Activated T-helper 17 cell treated with anti-CD3 and anti-CD28 coated beads, Interleukin-2, amount 50 U/mL, for 72 hours (primary cell): Measurements from ENCODE around the gene NPR2. TPM values are rescaled to one million over a fixed set of nuclear protein-coding genes. Genes with fewer than 3 reads are reported as not detected.

Source experiments
- ATAC-seq: fragments of 150-1000 bp; cut with Tn5 transposase; replicated peaks from 2 replicates; pipeline ENCODE4 v1.10.0; 2021; ENCODE audit warnings: mild to moderate bottlenecking, moderate library complexity
- H3K27ac Mint-ChIP-seq: one replicate; pipeline ENCODE4 v1.8.0; 2022; ENCODE audit warnings: mixed read lengths
- H3K27me3 Mint-ChIP-seq: one replicate; pipeline ENCODE4 v1.8.0; 2022; ENCODE audit warnings: mixed read lengths
- H3K36me3 Mint-ChIP-seq: one replicate; pipeline ENCODE4 v1.8.0; 2022; ENCODE audit warnings: low read depth, mild to moderate bottlenecking, mixed read lengths
- H3K4me1 Mint-ChIP-seq: one replicate; pipeline ENCODE4 v1.8.0; 2022; ENCODE audit warnings: mixed read lengths
- H3K4me3 Mint-ChIP-seq: one replicate; pipeline ENCODE4 v1.8.0; 2022; ENCODE audit warnings: mild to moderate bottlenecking, mixed read lengths
- H3K9me3 Mint-ChIP-seq: one replicate; pipeline ENCODE4 v1.8.0; 2022; ENCODE audit warnings: mixed read lengths
- total RNA-seq, 2 donors: library from RNA; stranded (reverse); gene quantifications; one replicate each; pipeline ENCODE4 v1.2.3, GENCODE V29; 2022

NPR2 gene
- total RNA-seq, result 10 to 100 TPM; 11.1 to 11.6 TPM

- peaks cover 31% of the 10 kb centered on the region for H3K36me3 Mint-ChIP-seq
- peak within 1 kb of the TSS; percentile 25 for H3K27ac Mint-ChIP-seq
- no peak for ATAC-seq
- H3K9me3 Mint-ChIP-seq, result no peaks in the 10 kb centered on the region
- H3K27me3 Mint-ChIP-seq, result no peaks in the 10 kb centered on the region
- H3K4me3 Mint-ChIP-seq, result no peak within 1 kb of the TSS
- H3K4me1 Mint-ChIP-seq, result peaks cover 10% of the 10 kb centered on the region
These were observed at the start of gene NPR2 for GRCh38 chr9:35791297-35791921. Gene NPR2 (plus strand): TSS chr9:35791591. CDS start chr9:35792409, 818 bp downstream.

- no peaks in the 10 kb centered on the region for H3K9me3 Mint-ChIP-seq
- ATAC-seq, result peak; percentile 79
- peak overlapping the region; percentile 82 for H3K27ac Mint-ChIP-seq
- H3K27me3 Mint-ChIP-seq, result no peaks in the 10 kb centered on the region
- peaks cover 28% of the 10 kb centered on the region for H3K4me1 Mint-ChIP-seq
- no peak overlapping the region for H3K4me3 Mint-ChIP-seq
- H3K36me3 Mint-ChIP-seq, result peaks cover 91% of the 10 kb centered on the region
These were observed 49.7 kb upstream of the NPR2 start for GRCh38 chr9:35741740-35742139.

GRCh38 chr9:35743452-35743851 is 47.9 kb upstream of the NPR2 start:
- H3K36me3 Mint-ChIP-seq, result peaks cover 83% of the 10 kb centered on the region
- no peaks in the 10 kb centered on the region for H3K9me3 Mint-ChIP-seq
- H3K4me1 Mint-ChIP-seq, result peaks cover 41% of the 10 kb centered on the region
- H3K27me3 Mint-ChIP-seq, result no peaks in the 10 kb centered on the region
- no peak for ATAC-seq
- no peak overlapping the region for H3K4me3 Mint-ChIP-seq
- H3K27ac Mint-ChIP-seq, result peak overlapping the region; percentile 29

GRCh38 chr9:35743880-35744518 is 47.4 kb upstream of the NPR2 start:
- peaks cover 77% of the 10 kb centered on the region for H3K36me3 Mint-ChIP-seq
- H3K9me3 Mint-ChIP-seq, result no peaks in the 10 kb centered on the region
- no peak overlapping the region for H3K4me3 Mint-ChIP-seq
- H3K27me3 Mint-ChIP-seq, result no peaks in the 10 kb centered on the region
- peak overlapping the region; percentile 29 for H3K27ac Mint-ChIP-seq
- H3K4me1 Mint-ChIP-seq, result peaks cover 41% of the 10 kb centered on the region
- ATAC-seq, result no peak

GRCh38 chr9:35745569-35745968 is 45.8 kb upstream of the NPR2 start:
- H3K27me3 Mint-ChIP-seq, result no peaks in the 10 kb centered on the region
- no peak for ATAC-seq
- H3K4me3 Mint-ChIP-seq, result peak overlapping the region; percentile 92
- H3K4me1 Mint-ChIP-seq, result peaks cover 47% of the 10 kb centered on the region
- peak overlapping the region; percentile 31 for H3K27ac Mint-ChIP-seq
- H3K9me3 Mint-ChIP-seq, result no peaks in the 10 kb centered on the region
- H3K36me3 Mint-ChIP-seq, result peaks cover 73% of the 10 kb centered on the region

GRCh38 chr9:35746583-35746982 is 44.8 kb upstream of the NPR2 start:
- H3K9me3 Mint-ChIP-seq, result no peaks in the 10 kb centered on the region
- peak overlapping the region; percentile 83 for H3K27ac Mint-ChIP-seq
- peak overlapping the region; percentile 92 for H3K4me3 Mint-ChIP-seq
- peaks cover 69% of the 10 kb centered on the region for H3K36me3 Mint-ChIP-seq
- H3K4me1 Mint-ChIP-seq, result peaks cover 46% of the 10 kb centered on the region
- H3K27me3 Mint-ChIP-seq, result no peaks in the 10 kb centered on the region
- ATAC-seq, result no peak

GRCh38 chr9:35748242-35748857 is 43.0 kb upstream of the NPR2 start:
- Mint-ChIP-seq H3K27ac (peak overlapping the region; percentile 83), H3K4me3 (peak overlapping the region; percentile 92), H3K4me1 (peaks cover 40% of the 10 kb centered on the region), H3K27me3 (no peaks in the 10 kb centered on the region), H3K9me3 (no peaks in the 10 kb centered on the region), H3K36me3 (peaks cover 66% of the 10 kb centered on the region)
- no peak for ATAC-seq

- ATAC-seq, result peak; percentile 90
- Mint-ChIP-seq H3K4me1 (peaks cover 39% of the 10 kb centered on the region), H3K36me3 (peaks cover 66% of the 10 kb centered on the region), H3K9me3 (no peaks in the 10 kb centered on the region), H3K27me3 (no peaks in the 10 kb centered on the region), H3K4me3 (peak within 1 kb of the TSS; percentile 92), H3K27ac (peak within 1 kb of the TSS; percentile 91)
These were observed 42.4 kb upstream of the NPR2 start, which contains the start of the genes GBA2 and RGP1 for GRCh38 chr9:35748858-35749514. Gene GBA2 (minus strand): TSS chr9:35749228. CDS start chr9:35748704, 524 bp downstream. Gene RGP1 (plus strand): TSS chr9:35749287. CDS start chr9:35749756, 469 bp downstream.

GRCh38 chr9:35749515-35750255 is 41.7 kb upstream of the NPR2 start:
- H3K27ac Mint-ChIP-seq, result peak overlapping the region; percentile 91
- peak overlapping the region; percentile 92 for H3K4me3 Mint-ChIP-seq
- H3K4me1 Mint-ChIP-seq, result peaks cover 39% of the 10 kb centered on the region
- H3K27me3 Mint-ChIP-seq, result no peaks in the 10 kb centered on the region
- peaks cover 63% of the 10 kb centered on the region for H3K36me3 Mint-ChIP-seq
- peak; percentile 56 for ATAC-seq
- H3K9me3 Mint-ChIP-seq, result no peaks in the 10 kb centered on the region

- Mint-ChIP-seq H3K9me3 (no peaks in the 10 kb centered on the region), H3K4me1 (peaks cover 39% of the 10 kb centered on the region), H3K27ac (peak overlapping the region; percentile 91), H3K36me3 (peaks cover 60% of the 10 kb centered on the region), H3K27me3 (no peaks in the 10 kb centered on the region), H3K4me3 (peak overlapping the region; percentile 92)
- no peak for ATAC-seq
These were observed 41.2 kb upstream of the NPR2 start for GRCh38 chr9:35750256-35750531.

GRCh38 chr9:35753466-35753865 is 37.9 kb upstream of the NPR2 start:
- Mint-ChIP-seq H3K9me3 (no peaks in the 10 kb centered on the region), H3K4me3 (no peak overlapping the region), H3K4me1 (peaks cover 20% of the 10 kb centered on the region), H3K36me3 (peaks cover 52% of the 10 kb centered on the region), H3K27me3 (no peaks in the 10 kb centered on the region), H3K27ac (peak overlapping the region; percentile 18)
- no peak for ATAC-seq

- no peak for ATAC-seq
- Mint-ChIP-seq H3K27ac (peak within 1 kb of the TSS; percentile 18), H3K4me3 (no peak within 1 kb of the TSS), H3K9me3 (no peaks in the 10 kb centered on the region), H3K4me1 (peaks cover 26% of the 10 kb centered on the region), H3K36me3 (peaks cover 57% of the 10 kb centered on the region), H3K27me3 (no peaks in the 10 kb centered on the region)
These were observed 37.1 kb upstream of the NPR2 start, which contains the start of gene MSMP for GRCh38 chr9:35754264-35754663. Gene MSMP (minus strand): TSS chr9:35754276. CDS start chr9:35754129, 147 bp downstream.

- no peaks in the 10 kb centered on the region for H3K27me3 Mint-ChIP-seq
- no peak overlapping the region for H3K4me3 Mint-ChIP-seq
- H3K4me1 Mint-ChIP-seq, result peaks cover 21% of the 10 kb centered on the region
- peaks cover 56% of the 10 kb centered on the region for H3K36me3 Mint-ChIP-seq
- H3K9me3 Mint-ChIP-seq, result no peaks in the 10 kb centered on the region
- no peak for ATAC-seq
- H3K27ac Mint-ChIP-seq, result no peak overlapping the region
These were observed 36.3 kb upstream of the NPR2 start for GRCh38 chr9:35755071-35755470.
